Sigmoid colon (tissue), 7 donors: ENCODE measurements around the gene ZNF789. TPM values are rescaled to one million over a fixed set of nuclear protein-coding genes. Genes with fewer than 3 reads are reported as not detected.

ENCODE experiments used
- DNase-seq: peaks from one replicate; pipeline ENCODE4 v3.0.0-alpha.2; 2019
- H3K27ac ChIP-seq, 4 donors: fragments of 200-600 bp; sonication (generic); one replicate each; pipeline ENCODE4 v1.5.1; 2016 to 2019; ENCODE audit warnings: mild to moderate bottlenecking in 1 of 4
- H3K27me3 ChIP-seq, 3 donors: fragments of 200-600 bp; sonication (generic); one replicate each; pipeline ENCODE4 v1.5.1; 2019; ENCODE audit warnings: mild to moderate bottlenecking in 1 of 3
- H3K36me3 ChIP-seq, 4 donors: fragments of 200-600 bp; sonication (generic); one replicate each; pipeline ENCODE4 v1.5.1; 2016 to 2019
- H3K4me1 ChIP-seq, 4 donors: fragments of 200-600 bp; sonication (generic); one replicate each; pipeline ENCODE4 v1.5.1; 2017 to 2019
- H3K4me3 ChIP-seq, 4 donors: fragments of 200-600 bp; sonication (generic); one replicate each; pipeline ENCODE4 v1.5.1; 2017 to 2019; ENCODE audit warnings: mild to moderate bottlenecking in 2 of 4, moderate library complexity in 1 of 4
- H3K9me3 ChIP-seq, 4 donors: fragments of 200-600 bp in 3 of 4; sonication (generic) in 3 of 4; one replicate each; pipeline versions ENCODE4 v1.5.1 to v1.6.1; 2013 to 2019
- CTCF ChIP-seq, 4 experiments: fragments of 450-650 bp in 3 of 4; fragments of 200-600 bp in 1 of 4; IDR thresholded peaks; one replicate each; pipeline ENCODE4 v1.5.1; 2016 to 2019; ENCODE audit warnings: antibody characterized with exemption in 4 of 4, mild to moderate bottlenecking in 3 of 4, moderate library complexity in 2 of 4
- EP300 ChIP-seq, 4 donors: sonication (generic); formaldehyde crosslinking; IDR thresholded peaks; one replicate each; pipeline ENCODE4 v1.6.1; 2017; ENCODE audit warnings: antibody characterized with exemption in 4 of 4
- POLR2A ChIP-seq, 2 donors: fragments of 450-650 bp; IDR thresholded peaks; one replicate each; pipeline ENCODE4 v1.6.1; 2016; ENCODE audit warnings: antibody characterized with exemption in 2 of 2, mild to moderate bottlenecking in 2 of 2, moderate library complexity in 2 of 2
- POLR2AphosphoS5 ChIP-seq, 4 donors: sonication (generic); formaldehyde crosslinking; IDR thresholded peaks; one replicate each; pipeline ENCODE4 v1.6.1; 2017; ENCODE audit warnings: antibody characterized with exemption in 4 of 4
- WGBS, 2 donors: extraction: QIAGEN DNeasy Blood & Tissue Kit; methylation state at CpG; one replicate each; pipeline ENCODE4 v1.1.7; 2013; 5-methylcytosine and 5-hydroxymethylcytosine counted together
- intact Hi-C: fragments of 100-400 bp; cut with DNase I; formaldehyde crosslinking; loops from one replicate; pipeline ENCODE4 v1.15.1; 2023
- polyA plus RNA-seq, 3 donors: library from polyadenylated mRNA; stranded (reverse); fragments of 200-250 nt; gene quantifications; one replicate each; pipeline ENCODE4 v1.2.3, GENCODE V29; 2013
- total RNA-seq, 4 donors: library from RNA; depleted of rRNA; stranded (reverse); fragments of >200 nt; gene quantifications; one replicate each; pipeline ENCODE4 v1.1.0, GENCODE V29; 2016
- donor health status: healthy with polysubstance abuse.
- donor health status: Bipolar disorder and iron deficiency.
- donor health status: healthy.

Gene ZNF789
- total and polyA plus RNA-seq, 7 donors, result 3.7 to 17.4 (median 6.4) TPM

GRCh38 chr7:99433158-99433557 is 39.5 kb upstream of the ZNF789 start:
- Histone ChIP-seq H3K36me3 (peaks cover 5 to 68% (median 36%) of the 10 kb centered on the region in 4 donors), H3K27me3 (no peaks in the 10 kb centered on the region), H3K4me3 (no peak overlapping the region), H3K27ac (no peak overlapping the region), H3K9me3 (no peaks in the 10 kb centered on the region), H3K4me1 (peaks cover 0 to 10% (median 8%) of the 10 kb centered on the region in 4 donors)
- WGBS, 2 donors, result 95 to 97% methylated on average over 9 of the region's 9 CpGs
- no peak for DNase-seq
- intact Hi-C loops, result no loop called here
- no peak for TF ChIP-seq EP300 (IDR thresholded peaks at IDR 0.05)
- TF ChIP-seq CTCF (IDR thresholded peaks at IDR 0.05), result no peak
- TF ChIP-seq POLR2A (IDR thresholded peaks at IDR 0.05), result no peak
- no peak for TF ChIP-seq POLR2AphosphoS5 (IDR thresholded peaks at IDR 0.05)

GRCh38 chr7:99437946-99438572 is 34.6 kb upstream of the ZNF789 start:
- peak overlapping the region; percentile 86 to 89 (median 86) for H3K27ac ChIP-seq
- no peaks in the 10 kb centered on the region for H3K9me3 ChIP-seq
- H3K36me3 ChIP-seq, result peaks cover 0 to 25% (median 10%) of the 10 kb centered on the region in 4 donors
- intact Hi-C loops, result no loop called here
- H3K27me3 ChIP-seq, result no peaks in the 10 kb centered on the region
- H3K4me1 ChIP-seq, result peaks cover 0 to 37% (median 35%) of the 10 kb centered on the region in 4 donors
- no peak for DNase-seq
- H3K4me3 ChIP-seq, result peak overlapping the region; percentile 80 to 95 (median 90)
- TF ChIP-seq EP300 (IDR thresholded peaks at IDR 0.05) (no peak), CTCF (IDR thresholded peaks at IDR 0.05) (no peak), POLR2A (IDR thresholded peaks at IDR 0.05) (no peak), POLR2AphosphoS5 (IDR thresholded peaks at IDR 0.05) (no peak)
- 8 to 17% methylated on average over 20 of the region's 20 CpGs for WGBS, 2 donors

- WGBS, 2 donors, result 0% methylated on average over 89 of the region's 89 CpGs
- no peaks in the 10 kb centered on the region for H3K9me3 ChIP-seq
- intact Hi-C loops, result no loop called here
- peak; percentile 98 for DNase-seq
- TF ChIP-seq EP300 (IDR thresholded peaks at IDR 0.05) (no peak), POLR2A (IDR thresholded peaks at IDR 0.05) (peak; percentile 25 to 28), POLR2AphosphoS5 (IDR thresholded peaks at IDR 0.05) (peak in 3 of 4 donors; percentile 78 to 81 (median 80))
- H3K4me1 ChIP-seq, result peaks cover 0 to 37% (median 35%) of the 10 kb centered on the region in 4 donors
- no peaks in the 10 kb centered on the region for H3K27me3 ChIP-seq
- peaks cover 0 to 26% (median 4%) of the 10 kb centered on the region in 4 donors for H3K36me3 ChIP-seq
- H3K27ac ChIP-seq, result peak within 1 kb of the TSS; percentile 86 to 89 (median 86)
- peak within 1 kb of the TSS; percentile 80 to 95 (median 90) for H3K4me3 ChIP-seq
Measured at GRCh38 chr7:99438573-99439480, 33.9 kb upstream of the ZNF789 start, which contains the start of the genes CPSF4 and PTCD1. Gene CPSF4 (plus strand): TSS chr7:99438943. CDS start chr7:99439083, 140 bp downstream. Gene PTCD1 (minus strand): TSS chr7:99438798. CDS start chr7:99435242, 3,556 bp downstream.

- Histone ChIP-seq H3K9me3 (no peaks in the 10 kb centered on the region), H3K27ac (peak overlapping the region in 1 of 4 donors; percentile 89), H3K4me1 (peaks cover 0 to 37% (median 35%) of the 10 kb centered on the region in 4 donors), H3K27me3 (no peaks in the 10 kb centered on the region), H3K36me3 (peaks cover 3 to 26% (median 8%) of the 10 kb centered on the region in 4 donors), H3K4me3 (peak overlapping the region in 3 of 4 donors; percentile 80 to 90 (median 89))
- no peak for DNase-seq
- TF ChIP-seq EP300 (IDR thresholded peaks at IDR 0.05), result no peak
- no peak for TF ChIP-seq POLR2AphosphoS5 (IDR thresholded peaks at IDR 0.05)
- TF ChIP-seq POLR2A (IDR thresholded peaks at IDR 0.05), result no peak
- no peak for TF ChIP-seq CTCF (IDR thresholded peaks at IDR 0.05)
- WGBS, 2 donors, result 79 to 85% methylated on average over 9 of the region's 9 CpGs
- intact Hi-C loops, result no loop called here
Measured at GRCh38 chr7:99440195-99440594, 32.5 kb upstream of the ZNF789 start.
